HCEC 1CT (cell line): ENCODE results near the gene CFLAR.
"Not testable (repeated sequence)": the region's sequence is repeated elsewhere in the genome, so short reads cannot be mapped to it uniquely, and the experiment has no call there.

ENCODE experiments used
- DNase-seq: peaks from one replicate; pipeline ENCODE4 v3.0.0-alpha.2; 2017

CFLAR gene

DNA sequence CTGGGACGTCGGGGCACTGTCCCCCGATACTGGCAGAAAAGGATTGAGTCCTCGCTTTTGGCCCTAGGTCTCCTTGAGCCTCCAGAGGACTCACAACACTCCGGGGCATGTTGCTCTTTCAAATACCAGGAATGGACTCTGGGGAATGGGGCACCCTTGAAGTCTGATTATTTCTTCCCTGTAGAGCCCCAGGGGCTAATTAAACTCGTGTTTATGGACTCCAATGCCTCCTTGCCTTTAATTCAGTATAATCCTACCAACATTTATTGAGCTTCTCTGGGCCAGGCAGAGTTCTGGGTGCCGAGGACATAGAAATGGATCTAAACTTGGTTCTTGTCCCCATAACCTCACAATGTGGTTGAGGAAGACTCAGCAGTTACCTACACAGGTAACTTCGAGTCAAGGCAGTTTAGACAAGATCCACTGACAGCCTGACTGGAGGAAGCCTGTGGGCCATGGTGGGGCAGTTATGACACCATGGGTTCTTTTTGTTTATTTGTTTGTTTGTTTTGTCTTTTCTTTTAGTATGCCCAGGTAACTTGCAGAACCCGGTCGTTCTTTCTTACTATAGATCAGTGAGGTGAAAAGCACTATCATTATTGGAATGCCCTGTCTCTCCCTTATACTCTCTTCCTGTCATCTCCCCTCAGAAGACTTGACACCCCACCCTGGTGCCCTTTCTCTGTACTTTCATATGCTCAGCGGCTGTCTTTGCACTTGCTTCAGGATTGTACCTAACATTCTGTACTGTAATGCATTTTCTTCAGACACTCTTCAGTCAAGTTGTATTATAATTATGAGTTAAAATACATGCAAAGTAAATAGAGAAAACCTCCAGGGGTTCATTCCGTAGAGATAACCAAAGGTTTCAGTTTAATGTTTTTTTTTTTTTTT lies 3.2 kb downstream of the CFLAR start:
- peak; percentile 49 for DNase-seq

DNA sequence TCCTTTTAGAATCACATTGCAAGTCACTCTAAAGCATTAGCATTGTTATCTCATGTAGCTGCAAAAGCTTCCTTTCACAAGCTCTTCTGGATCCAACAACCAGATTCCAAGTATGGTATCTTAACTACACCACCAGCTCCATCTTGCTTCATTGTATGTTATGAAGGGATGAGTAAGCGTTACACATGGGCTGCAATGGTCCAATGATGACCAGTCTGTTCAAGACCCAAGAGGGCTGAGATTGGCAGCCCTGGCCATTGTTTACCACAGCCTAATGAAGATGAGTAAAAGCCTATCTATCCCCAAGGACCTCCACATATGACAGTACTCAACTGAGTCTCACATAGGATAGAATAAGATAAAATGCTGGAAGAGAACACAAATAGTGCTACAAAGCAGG lies 6.3 kb downstream of the CFLAR start:
- no peak for DNase-seq

DNA sequence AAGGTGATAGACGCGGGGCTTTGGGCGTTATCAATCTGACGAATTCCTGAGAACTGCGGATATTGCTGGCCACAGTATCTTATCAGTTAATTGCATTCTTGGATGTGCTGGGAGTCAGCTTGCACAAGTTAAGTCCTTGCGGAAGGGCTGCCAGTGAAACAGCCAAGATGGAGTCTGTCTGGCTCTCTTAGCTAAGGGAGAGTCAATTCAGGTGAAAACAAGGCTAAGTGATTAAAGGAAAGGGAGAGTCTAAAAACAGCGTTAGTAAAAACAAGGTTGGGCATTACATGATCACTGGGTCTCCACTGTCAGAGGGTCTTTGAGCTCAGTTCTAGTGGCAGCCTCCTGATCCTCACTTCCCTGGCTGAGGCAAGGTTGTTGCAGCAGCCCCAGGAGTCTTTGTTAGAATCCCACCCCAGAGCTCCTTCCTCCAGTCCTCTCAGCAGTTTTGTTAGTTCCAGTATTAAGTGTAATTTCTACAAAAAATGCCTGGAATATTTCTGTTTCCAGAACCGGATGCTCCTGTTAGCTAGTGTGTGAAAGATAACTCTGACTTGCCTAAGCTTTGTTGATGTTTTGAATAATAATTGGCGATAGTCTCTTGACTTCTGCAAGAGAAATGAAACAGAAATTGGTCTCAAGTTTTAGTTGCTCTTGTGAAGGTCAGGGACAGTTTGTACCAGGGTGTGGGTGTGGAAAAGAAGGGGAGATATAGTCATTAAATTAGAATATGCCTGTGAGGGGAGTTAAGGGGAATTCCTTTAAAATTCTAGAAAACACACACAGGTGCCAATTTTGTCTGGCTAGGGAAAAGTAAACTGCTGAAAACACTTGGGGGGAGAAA lies 10.6 kb downstream of the CFLAR start:
- DNase-seq, result peak; percentile 45

DNA sequence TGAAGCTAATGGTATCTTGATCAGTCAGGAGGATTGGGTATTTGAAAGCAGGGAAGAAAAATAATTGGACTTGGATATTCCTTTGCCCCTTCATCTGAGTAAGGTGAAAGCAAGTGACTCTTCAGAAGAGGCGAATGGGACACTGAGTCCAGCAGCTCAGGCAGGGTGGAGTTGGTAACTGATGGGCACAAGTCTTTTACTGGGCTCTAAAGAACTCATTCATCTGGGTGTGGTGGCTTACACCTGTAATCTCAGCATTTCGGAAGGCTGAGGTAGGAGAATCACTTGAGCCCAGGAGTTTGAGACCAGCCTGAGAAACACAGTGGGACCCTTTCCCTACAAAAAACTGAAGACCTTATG lies 11.2 kb downstream of the CFLAR start:
- no peak for DNase-seq

DNA sequence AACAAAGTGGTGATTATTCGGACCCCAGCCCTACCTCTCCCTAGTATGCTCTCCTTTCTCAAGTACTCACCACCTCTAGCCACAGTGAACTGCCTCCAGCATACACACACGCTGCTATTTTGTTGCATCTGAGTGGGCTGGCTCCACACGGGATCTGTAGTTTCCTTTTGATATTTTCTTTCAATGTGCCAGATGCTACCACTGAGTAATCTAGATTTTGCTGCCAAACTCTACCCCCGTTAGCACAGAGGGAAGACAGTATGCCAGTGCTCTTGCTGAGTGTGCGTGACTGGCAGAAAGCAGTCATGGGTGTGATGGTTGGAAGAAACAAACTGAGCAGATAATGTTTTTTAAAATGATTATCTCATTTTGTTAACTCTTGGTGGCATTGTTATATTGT lies 11.6 kb downstream of the CFLAR start:
- peak; percentile 59 for DNase-seq

DNA sequence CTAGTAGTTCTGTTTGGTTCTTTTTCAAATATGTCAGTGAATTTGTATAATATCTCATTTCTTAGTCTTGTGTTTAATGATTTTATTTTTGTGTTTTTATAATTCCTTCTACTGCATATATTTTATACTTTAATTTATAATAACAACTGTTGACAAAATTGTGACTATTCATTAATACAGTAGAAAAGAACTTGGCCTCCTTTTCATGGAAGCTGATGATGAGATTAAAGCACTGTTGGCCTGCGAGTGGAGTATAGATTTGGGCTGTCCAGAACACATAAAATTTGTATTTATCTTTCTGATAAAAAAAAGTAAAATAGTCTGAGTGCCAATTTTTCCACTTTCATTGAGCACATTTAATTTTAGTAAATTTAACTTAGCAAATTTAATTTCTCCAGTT lies 12.1 kb downstream of the CFLAR start:
- DNase-seq, result no peak

DNA sequence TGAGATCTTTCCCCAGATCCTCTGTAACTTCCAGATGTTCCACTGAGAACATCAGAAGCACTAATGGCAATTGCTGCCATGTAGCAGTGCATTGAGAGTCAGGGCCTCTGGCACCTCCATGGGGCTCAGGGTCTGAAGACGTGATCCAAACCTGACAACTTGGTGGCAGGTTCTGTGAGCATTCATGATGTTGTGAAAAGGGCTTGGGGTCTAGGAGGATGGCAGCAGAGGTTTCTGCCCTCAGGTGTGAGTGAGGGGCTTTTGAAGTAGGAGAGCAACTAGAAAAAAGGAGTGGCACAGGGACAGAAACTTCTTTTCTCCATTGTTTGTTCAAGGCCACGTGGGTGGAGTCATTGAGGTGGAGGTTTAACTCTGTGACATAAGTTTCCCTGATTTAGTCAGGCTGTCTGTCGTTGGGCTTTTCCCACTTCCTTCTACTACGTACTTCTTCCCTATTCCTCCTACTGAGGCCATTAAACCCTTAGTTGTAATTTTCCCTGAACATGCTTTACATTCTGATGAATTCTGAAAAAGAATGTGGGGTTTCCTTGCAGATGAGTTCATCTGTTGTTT lies 13.1 kb downstream of the CFLAR start:
- peak; percentile 48 for DNase-seq

DNA sequence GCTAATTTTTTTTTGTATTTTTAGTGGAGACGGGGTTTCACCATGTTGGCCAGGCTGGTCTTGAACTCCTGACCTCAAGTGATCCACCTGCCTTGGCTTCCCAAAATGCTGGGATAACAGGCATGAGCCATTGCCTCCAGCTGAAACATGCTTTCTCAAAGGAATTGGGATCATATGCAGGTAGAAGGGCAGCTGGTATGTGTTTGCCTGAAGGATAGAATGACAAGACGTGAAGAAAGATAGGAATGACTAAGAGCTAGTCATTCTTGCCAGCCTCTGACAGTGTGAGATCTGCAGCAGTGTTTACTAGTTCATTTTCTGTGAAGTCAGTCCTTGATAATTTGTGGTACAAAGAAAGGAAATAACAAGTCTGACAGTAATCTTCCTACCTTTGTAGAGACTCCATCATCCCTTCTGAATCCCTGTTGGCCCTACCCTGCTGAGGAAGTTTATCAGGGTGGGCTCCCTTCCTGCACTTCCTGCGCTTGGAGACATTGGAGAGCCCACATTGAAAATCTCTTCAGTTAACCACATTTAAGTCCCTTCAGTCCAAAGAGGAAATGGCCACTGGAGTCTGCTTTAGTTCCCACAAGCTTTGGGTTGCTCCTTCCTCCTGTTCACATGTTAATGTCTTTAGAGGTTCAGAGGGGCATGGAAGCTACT lies 14.7 kb downstream of the CFLAR start:
- peak; percentile 92 for DNase-seq

DNA sequence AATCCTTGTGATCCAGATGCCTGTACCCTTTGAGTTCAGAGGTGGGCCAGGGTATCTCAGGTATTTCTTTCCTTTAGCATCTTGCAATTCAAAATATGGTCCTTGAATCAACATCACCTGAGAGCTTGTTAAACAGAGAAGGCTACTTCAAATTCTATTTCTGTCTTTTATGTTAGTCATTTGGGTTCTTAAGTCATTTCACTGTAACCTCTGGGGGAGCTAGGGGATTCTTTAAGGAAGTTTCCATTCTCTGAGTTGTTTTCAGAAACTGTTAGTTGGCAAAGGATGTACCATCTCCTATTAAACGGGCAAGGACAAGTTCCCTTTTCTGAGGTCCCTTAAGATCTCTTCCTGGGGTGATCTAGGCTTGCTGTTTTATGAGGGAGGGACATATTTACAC lies 16.6 kb downstream of the CFLAR start:
- no peak for DNase-seq

DNA sequence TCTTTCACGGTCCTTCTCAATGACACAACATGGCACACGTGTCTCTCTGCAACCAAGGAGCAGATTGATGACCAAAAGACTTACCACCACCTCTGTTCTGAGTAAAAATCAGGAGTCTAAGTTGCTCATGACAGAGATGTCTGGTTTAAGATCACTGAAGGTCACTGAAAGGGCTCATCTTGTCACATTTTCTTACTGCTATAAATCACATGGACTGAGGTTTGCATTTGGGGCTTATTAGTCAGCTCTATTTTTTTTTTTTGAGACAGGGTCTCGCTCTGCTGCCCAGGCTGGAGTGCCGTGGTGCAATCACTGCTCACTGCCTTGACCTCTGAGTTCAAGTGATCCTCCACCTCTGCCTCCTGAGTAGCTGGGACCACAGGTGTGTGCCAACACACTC lies 19.4 kb downstream of the CFLAR start:
- DNase-seq, result no peak

DNA sequence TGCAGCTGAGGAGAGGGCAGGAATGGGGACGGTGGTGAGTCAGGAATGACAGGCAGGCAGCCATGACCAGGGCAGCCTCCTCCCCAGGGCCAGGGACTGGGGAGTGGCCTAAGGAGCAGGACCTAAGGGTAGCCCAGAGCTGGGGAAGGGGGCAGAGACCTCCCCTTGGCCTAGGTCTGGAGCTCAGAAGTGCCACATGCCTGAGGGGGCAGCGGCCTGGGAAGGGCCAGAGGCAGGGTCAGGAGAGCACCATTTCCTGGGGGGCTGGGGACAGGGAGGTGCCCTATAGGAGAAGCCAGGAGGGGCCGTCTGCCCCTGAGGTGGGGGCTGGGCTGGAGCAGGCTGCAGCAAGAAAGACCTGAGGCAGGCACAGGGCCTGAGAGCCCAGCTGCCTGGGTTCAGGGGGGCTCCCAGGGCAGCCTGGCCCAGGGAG lies 20.9 kb downstream of the CFLAR start:
- no peak for DNase-seq

DNA sequence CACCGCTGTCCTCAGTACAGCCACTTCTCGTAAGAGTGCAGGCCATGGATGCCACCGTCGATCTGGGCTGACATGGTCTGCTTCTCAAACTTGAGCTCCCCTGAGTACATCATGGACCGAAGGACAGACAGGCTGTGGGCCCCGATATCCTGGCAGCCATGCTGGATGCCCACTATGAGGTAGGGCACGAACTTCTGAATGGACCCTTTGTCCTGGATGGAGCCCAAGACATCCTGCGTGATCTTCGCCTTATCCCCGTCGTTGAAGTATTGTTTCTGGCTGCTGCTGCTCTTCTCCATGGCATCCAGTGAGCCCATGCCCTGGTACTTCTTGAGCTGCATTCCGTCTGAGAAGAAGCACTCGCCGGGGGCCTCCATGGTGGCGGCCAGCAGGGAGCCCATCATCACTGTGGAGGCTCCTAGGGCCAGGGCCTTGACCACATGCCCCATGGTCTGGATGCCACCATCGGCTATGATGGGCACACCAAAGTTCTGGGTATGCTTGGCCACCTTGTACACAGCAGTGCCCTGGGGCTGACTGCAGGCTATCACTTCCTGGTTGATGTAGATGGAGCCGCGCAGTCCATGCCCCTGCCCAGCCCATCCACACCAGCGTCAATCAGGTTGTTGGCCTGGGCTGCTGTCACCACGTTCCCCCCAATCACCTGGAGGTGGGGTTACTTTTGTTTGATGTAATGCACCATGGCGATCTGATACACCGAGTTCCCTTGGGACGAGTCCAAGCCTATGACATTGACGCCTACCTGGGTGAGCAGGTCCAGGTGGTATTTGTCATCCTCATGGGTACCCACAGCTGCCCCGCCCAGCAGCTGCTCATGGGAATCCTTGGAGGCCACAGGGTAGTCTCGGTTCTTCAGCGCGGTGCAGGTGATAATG lies 21.8 kb downstream of the CFLAR start:
- no peak for DNase-seq

DNA sequence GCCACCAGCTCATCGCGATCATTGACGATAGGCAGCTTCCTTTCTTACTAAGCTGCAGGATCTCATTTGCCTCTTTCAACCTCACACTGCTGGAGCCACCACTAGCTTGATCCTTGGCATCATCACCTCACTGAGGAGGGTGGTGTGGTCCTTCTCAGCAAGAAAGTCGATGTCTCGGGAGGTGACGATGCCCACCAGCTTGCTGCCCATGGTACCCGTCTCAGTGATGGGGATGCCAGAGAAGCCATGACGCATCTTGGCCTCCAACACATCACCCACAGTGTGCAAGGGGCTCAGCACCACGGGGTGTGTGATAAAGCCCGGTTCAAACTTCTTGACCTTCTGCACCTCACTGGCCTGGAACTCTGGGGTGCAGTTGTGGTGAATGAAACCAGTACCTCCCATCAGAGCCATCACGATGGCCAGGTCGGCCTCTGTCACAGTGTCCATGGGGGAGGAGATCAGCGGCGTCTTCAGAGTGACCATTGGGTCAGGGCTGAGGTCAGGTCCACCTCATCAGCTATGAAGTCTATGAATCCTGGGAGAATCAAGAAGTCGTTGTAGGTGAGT lies 22.5 kb downstream of the CFLAR start:
- DNase-seq, result no peak

DNA sequence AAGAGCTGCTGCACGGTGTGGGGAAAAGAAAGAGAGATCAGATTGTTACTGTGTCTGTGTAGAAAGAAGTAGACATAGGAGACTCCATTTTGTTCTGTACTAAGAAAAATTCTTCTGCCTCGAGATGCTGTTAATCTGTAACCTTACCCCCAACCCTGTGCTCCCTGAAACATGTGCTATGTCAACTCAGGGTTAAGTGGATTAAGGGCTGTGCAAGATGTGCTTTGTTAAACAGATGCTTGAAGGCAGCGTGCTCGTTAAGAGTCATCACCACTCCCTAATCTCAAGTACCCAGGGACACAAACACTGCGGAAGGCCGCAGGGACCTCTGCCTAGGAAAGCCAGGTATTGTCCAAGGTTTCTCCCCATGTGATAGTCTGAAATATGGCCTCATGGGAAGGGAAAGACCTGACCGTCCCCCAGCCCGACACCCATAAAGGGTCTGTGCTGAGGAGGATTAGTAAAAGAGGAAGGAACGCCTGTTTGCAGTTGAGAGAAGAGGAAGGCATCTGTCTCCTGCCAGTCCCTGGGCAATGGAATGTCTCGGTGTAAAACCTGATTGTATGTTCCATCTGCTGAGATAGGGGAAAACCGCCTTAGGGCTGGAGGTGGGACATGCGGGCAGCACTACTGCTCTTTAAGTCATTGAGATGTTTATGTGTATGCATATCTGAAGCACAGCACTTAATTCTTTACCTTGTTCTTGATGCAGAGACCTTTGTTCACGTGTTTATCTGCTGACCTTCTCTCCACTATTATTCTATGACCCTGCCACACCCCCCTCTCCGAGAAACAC lies 23.2 kb downstream of the CFLAR start:
- not testable (repeated sequence) for DNase-seq

DNA sequence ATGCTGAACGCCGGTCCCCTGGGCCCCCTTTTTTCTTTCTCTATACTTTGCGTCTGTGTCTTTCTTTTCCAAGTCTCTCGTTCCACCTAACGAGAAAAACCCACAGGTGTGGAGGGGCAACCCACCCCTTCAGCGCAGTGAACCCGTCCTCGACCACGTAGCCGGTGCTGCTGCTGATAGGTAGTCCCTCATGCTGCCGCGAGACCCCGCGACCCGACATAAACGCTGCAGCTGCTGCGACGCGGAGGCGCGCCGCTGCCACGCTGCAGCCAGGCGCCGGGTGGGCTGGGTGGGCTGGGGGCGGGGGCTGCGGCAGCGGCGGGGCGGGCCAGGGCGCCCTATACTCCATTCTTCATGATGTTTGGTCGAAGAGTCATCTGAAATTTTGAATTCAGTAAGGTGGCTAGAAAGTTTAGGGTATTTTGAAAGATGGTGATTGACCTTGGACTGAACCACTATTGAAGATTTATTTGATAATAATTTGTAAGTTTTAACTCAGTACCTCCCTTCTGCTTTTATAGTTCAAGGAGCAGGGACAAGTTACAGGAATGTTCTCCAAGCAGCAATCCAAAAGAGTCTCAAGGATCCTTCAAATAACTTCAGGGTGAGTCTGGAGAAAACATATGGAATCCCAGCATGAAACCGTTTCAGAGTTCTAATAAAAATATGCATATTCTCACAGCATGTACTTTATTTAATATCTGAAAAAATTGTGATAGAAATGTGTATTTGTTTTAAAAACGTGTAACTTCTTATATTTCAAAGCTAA lies 24.1 kb downstream of the CFLAR start:
- DNase-seq, result no peak

DNA sequence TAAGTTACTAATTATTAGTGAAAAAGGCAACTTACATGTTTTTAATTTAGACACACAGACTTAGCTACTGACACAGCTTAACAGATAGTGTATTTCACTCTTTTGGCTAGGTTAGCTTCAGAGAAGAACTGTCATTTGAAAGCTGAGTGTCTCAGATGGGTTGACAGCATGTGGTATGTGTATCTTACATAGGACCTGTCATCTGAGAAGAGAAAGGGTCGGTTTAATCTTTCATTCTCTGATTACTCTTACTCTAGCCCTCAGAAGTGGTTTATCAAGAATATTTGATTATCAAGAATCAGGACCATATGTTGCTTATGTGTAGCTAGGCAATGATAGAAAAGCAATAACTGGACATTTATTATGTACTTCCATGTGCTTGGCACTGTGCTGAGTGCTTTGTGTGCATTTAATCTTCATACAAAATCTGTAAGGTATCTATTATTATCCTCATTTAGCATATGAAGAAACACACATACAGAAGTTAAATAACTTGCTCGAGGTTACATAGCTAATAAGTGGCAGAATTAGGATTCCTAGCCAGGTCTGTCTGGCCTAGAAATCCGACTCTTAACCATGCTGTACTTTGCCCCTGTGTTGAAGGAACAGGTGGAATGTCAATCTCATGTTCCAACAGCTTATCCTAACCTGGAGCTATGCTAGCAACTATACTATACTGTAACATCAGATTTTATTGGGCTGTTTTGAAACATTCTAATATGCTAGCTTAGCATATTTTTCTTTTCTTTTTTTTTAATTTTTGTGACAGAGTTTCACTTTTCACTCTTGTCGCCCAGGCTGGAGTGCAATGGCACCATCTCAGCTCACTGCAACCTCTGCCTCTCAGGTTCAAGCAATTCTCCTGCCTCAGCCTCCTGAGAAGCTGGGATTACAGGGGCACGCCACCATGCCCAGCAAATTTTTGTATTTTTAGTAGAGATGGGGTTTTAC lies 28.4 kb downstream of the CFLAR start:
- no peak for DNase-seq

DNA sequence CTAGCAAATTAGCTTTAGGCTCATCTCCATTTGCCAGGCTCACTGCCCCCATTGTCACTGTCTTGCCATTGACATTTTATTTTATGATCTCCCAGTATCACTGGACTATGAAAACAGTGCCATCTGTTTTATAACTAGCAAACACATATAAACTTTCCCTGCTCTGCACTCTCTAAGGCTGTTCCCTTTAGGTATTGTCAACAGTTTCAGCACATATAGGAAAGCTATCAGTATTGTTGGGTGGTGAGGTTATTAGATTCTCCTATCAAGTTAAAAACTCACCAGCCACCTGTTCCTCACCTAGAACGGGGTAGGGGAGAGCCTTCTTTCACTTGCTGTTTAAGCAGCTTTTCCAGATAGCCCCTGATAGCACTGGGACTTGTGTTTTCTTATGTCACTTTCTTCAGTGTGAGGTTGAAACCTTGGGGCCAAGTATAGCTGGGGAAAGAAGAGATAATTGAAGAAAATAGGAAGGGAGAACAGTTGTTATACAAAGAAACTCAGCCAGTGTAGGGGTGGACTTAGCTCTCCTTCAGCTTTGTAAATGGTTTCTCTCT lies 32.5 kb downstream of the CFLAR start:
- DNase-seq, result no peak

DNA sequence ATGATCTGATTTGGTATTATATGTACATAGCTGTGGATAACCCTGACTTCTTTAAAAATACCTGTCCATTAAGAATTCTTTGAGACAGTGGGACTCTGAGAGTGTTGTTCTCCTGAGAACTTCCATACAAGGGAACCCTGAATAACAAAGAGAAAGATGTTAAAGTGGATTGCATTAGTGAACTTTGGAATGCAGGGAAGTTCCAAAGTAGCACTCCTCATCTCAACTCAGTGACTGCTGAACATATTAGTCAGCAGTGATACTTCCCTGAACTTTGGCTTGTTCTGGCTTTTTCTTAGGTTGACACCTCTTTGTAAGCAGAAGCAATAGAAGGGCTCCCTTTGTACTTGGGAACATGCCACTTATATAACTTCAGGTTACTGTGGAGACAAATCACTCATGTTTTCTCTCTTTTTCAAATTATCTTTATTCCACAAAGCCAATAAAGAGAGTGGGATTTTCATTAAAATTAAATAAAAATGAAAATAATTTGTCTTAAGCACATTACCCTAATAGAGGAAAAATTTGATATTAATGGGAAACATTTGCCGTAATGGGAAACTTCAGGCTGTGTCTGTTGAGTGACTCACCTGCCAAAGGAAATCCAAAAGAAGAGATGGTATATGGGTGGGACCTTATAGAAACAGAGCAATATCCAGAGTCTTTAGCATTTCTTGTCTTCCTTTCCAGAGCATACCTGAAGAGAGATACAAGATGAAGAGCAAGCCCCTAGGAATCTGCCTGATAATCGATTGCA lies 33.3 kb downstream of the CFLAR start:
- peak; percentile 93 for DNase-seq
